HG03159 (cell line): ENCODE results near the gene CSNK1G2.

ENCODE experiments used
- ATAC-seq: cut with Tn5 transposase; IDR thresholded peaks from one replicate; pipeline ENCODE4 v1.9.1; 2021; ENCODE audit warnings: mild to moderate bottlenecking, moderate library complexity; ENCODE audit not compliant: unreplicated experiment

CSNK1G2 gene

GRCh38 chr19:1962674-1963073 is 21.7 kb downstream of the CSNK1G2 start:
- ATAC-seq = no peak

GRCh38 chr19:1967087-1967608 is 26.2 kb downstream of the CSNK1G2 start:
- ATAC-seq = no peak

- ATAC-seq = no peak
Measured at GRCh38 chr19:1968279-1969175, 27.6 kb downstream of the CSNK1G2 start.

- no peak for ATAC-seq
Measured at GRCh38 chr19:1969176-1970002, 28.4 kb downstream of the CSNK1G2 start.

GRCh38 chr19:1970003-1970805 is 29.2 kb downstream of the CSNK1G2 start:
- ATAC-seq = no peak

GRCh38 chr19:1970806-1971502 is 30.0 kb downstream of the CSNK1G2 start:
- ATAC-seq = no peak

- no peak for ATAC-seq
Measured at GRCh38 chr19:1974381-1975161, 33.6 kb downstream of the CSNK1G2 start.

- no peak for ATAC-seq
Measured at GRCh38 chr19:1975162-1975480, 34.1 kb downstream of the CSNK1G2 start.

- no peak for ATAC-seq
Measured at GRCh38 chr19:1977120-1977519, 36.1 kb downstream of the CSNK1G2 start.

- no peak for ATAC-seq
Measured at GRCh38 chr19:1978346-1978894, 37.4 kb downstream of the CSNK1G2 start.

- ATAC-seq = no peak
Measured at GRCh38 chr19:1979017-1979416, 38.0 kb downstream of the CSNK1G2 start.

- ATAC-seq = no peak
Measured at GRCh38 chr19:1979642-1980041, 38.7 kb downstream of the CSNK1G2 start.

GRCh38 chr19:1980091-1980808 is 39.3 kb downstream of the CSNK1G2 start:
- no peak for ATAC-seq

- ATAC-seq = no peak
Measured at GRCh38 chr19:1980809-1981181, 39.8 kb downstream of the CSNK1G2 start.

GRCh38 chr19:1981253-1981652 is 40.3 kb downstream of the CSNK1G2 start:
- no peak for ATAC-seq

GRCh38 chr19:1984357-1984756 is 43.4 kb downstream of the CSNK1G2 start:
- no peak for ATAC-seq

GRCh38 chr19:1985588-1986356 is 44.8 kb downstream of the CSNK1G2 start:
- no peak for ATAC-seq
